OCI-LY1 (cell line): ENCODE data around the gene LYPD1.

Experiments used
- CTCF ChIP-seq: fragments of 200-600 bp; sonication (generic), shearing (Covaris generic); IDR thresholded peaks from 2 replicates; pipeline ENCODE4 v1.5.1; 2017; ENCODE audit warnings: mild to moderate bottlenecking, antibody characterized with exemption, low read length, moderate library complexity, mixed read lengths
- EZH2 ChIP-seq: fragments of 200-600 bp; sonication (generic), shearing (Covaris generic); IDR thresholded peaks from 2 replicates; pipeline ENCODE4 v1.8.0; 2017; ENCODE audit warnings: borderline replicate concordance, mixed run types, mild to moderate bottlenecking, antibody characterized with exemption, low read length, moderate library complexity, mixed read lengths

GRCh38 chr2:132669908-132670495, at the start of gene LYPD1:
- TF ChIP-seq CTCF: no peak
- TF ChIP-seq EZH2: no peak
